Mesothelial cell of epicardium (in vitro differentiated cells): ENCODE results near the gene ALOX5AP. TPM values are rescaled to one million over a fixed set of nuclear protein-coding genes. Genes with fewer than 3 reads are reported as not detected.

Experiments
- DNase-seq, 2 experiments: peaks; one replicate each; pipeline ENCODE4 v3.0.0; 2021; ENCODE audit warnings: low spot score in 2 of 2; ENCODE audit not compliant: unreplicated experiment in 2 of 2
- H3K27ac Mint-ChIP-seq: 2 replicates; pipeline ENCODE4 v1.8.0; 2021; ENCODE audit warnings: mixed read lengths
- H3K27me3 Mint-ChIP-seq: 2 replicates; pipeline ENCODE4 v1.8.0; 2021; ENCODE audit warnings: low read depth, mixed read lengths
- H3K36me3 Mint-ChIP-seq: 2 replicates; pipeline ENCODE4 v1.8.0; 2021; ENCODE audit warnings: mixed read lengths
- H3K4me1 Mint-ChIP-seq: 2 replicates; pipeline ENCODE4 v1.8.0; 2021; ENCODE audit warnings: mixed read lengths
- H3K4me3 Mint-ChIP-seq: 2 replicates; pipeline ENCODE4 v1.8.0; 2021; ENCODE audit warnings: mild to moderate bottlenecking, moderate library complexity, mixed read lengths
- H3K9me3 Mint-ChIP-seq: 2 replicates; pipeline ENCODE4 v1.8.0; 2021; ENCODE audit warnings: mixed read lengths
- CTCF ChIP-seq: fragments of 200-600 bp; sonication (generic); IDR thresholded peaks from one replicate; pipeline ENCODE4 v1.5.0; 2021; ENCODE audit warnings: antibody characterized with exemption; ENCODE audit not compliant: unreplicated experiment
- total RNA-seq: library from RNA; stranded (reverse); gene quantifications from 3 replicates; pipeline ENCODE4 v1.2.1, GENCODE V29; 2021

Gene ALOX5AP
- total RNA-seq, 1 donor from 2014 or later = 0.25 TPM

- Mint-ChIP-seq H3K27ac (no peak overlapping the region), H3K4me1 (no peaks in the 10 kb centered on the region), H3K27me3 (no peaks in the 10 kb centered on the region), H3K9me3 (no peaks in the 10 kb centered on the region), H3K4me3 (no peak overlapping the region), H3K36me3 (no peaks in the 10 kb centered on the region)
- no peak for TF ChIP-seq CTCF
- DNase-seq = no peak
Measured at GRCh38 chr13:30711375-30711774, 24.0 kb upstream of the ALOX5AP start.

GRCh38 chr13:30711837-30712236 lies 23.5 kb upstream of the ALOX5AP start:
- Mint-ChIP-seq H3K9me3 (no peaks in the 10 kb centered on the region), H3K27ac (no peak overlapping the region), H3K4me3 (no peak overlapping the region), H3K27me3 (no peaks in the 10 kb centered on the region), H3K36me3 (no peaks in the 10 kb centered on the region), H3K4me1 (no peaks in the 10 kb centered on the region)
- DNase-seq = no peak
- TF ChIP-seq CTCF = no peak

GRCh38 chr13:30712536-30713532 lies 22.5 kb upstream of the ALOX5AP start:
- no peak for TF ChIP-seq CTCF
- H3K27me3 Mint-ChIP-seq = no peaks in the 10 kb centered on the region
- H3K4me3 Mint-ChIP-seq = no peak overlapping the region
- DNase-seq = no peak
- no peaks in the 10 kb centered on the region for H3K9me3 Mint-ChIP-seq
- no peaks in the 10 kb centered on the region for H3K36me3 Mint-ChIP-seq
- no peaks in the 10 kb centered on the region for H3K4me1 Mint-ChIP-seq
- H3K27ac Mint-ChIP-seq = no peak overlapping the region

- Mint-ChIP-seq H3K9me3 (no peaks in the 10 kb centered on the region), H3K4me3 (no peak overlapping the region), H3K27ac (no peak overlapping the region), H3K36me3 (no peaks in the 10 kb centered on the region), H3K27me3 (no peaks in the 10 kb centered on the region), H3K4me1 (peaks cover 6% of the 10 kb centered on the region)
- no peak for DNase-seq
- no peak for TF ChIP-seq CTCF
Measured at GRCh38 chr13:30714629-30715371, 20.5 kb upstream of the ALOX5AP start.

- no peak for TF ChIP-seq CTCF
- Mint-ChIP-seq H3K27me3 (no peaks in the 10 kb centered on the region), H3K36me3 (no peaks in the 10 kb centered on the region), H3K4me1 (peaks cover 6% of the 10 kb centered on the region), H3K9me3 (no peaks in the 10 kb centered on the region), H3K4me3 (no peak overlapping the region), H3K27ac (no peak overlapping the region)
- no peak for DNase-seq
Measured at GRCh38 chr13:30715372-30715756, 20.0 kb upstream of the ALOX5AP start.
